GM19397 (cell line): ENCODE measurements around the gene SMC1B.
"Not testable (repeated sequence)": the region's sequence is repeated elsewhere in the genome, so short reads cannot be mapped to it uniquely, and the experiment has no call there.

Source experiments
- ATAC-seq: cut with Tn5 transposase; IDR thresholded peaks from one replicate; pipeline ENCODE4 v1.9.1; 2021; ENCODE audit warnings: mild to moderate bottlenecking, moderate library complexity; ENCODE audit not compliant: unreplicated experiment

The SMC1B gene

GRCh38 chr22:45444168-45444567 lies 30.8 kb upstream of the SMC1B start:
- ATAC-seq, result no peak

- ATAC-seq, result no peak
Measured at GRCh38 chr22:45442116-45442515, 28.7 kb upstream of the SMC1B start.

GRCh38 chr22:45441138-45441537 lies 27.7 kb upstream of the SMC1B start:
- ATAC-seq, result no peak

- not testable (repeated sequence) for ATAC-seq
Measured at GRCh38 chr22:45440688-45441087, 27.3 kb upstream of the SMC1B start.

GRCh38 chr22:45438336-45438735 lies 24.9 kb upstream of the SMC1B start:
- ATAC-seq, result no peak

GRCh38 chr22:45436871-45437517 lies 23.6 kb upstream of the SMC1B start:
- ATAC-seq, result not testable (repeated sequence)

- ATAC-seq, result no peak
Measured at GRCh38 chr22:45435544-45436139, 22.2 kb upstream of the SMC1B start.

GRCh38 chr22:45434981-45435380 lies 21.6 kb upstream of the SMC1B start:
- no peak for ATAC-seq

- no peak for ATAC-seq
Measured at GRCh38 chr22:45430871-45431270, 17.5 kb upstream of the SMC1B start.

- no peak for ATAC-seq
Measured at GRCh38 chr22:45429981-45430775, 16.8 kb upstream of the SMC1B start.

- no peak for ATAC-seq
Measured at GRCh38 chr22:45429424-45429823, 16.0 kb upstream of the SMC1B start.

GRCh38 chr22:45428391-45429385 lies 15.3 kb upstream of the SMC1B start:
- no peak for ATAC-seq

GRCh38 chr22:45427114-45427513 lies 13.7 kb upstream of the SMC1B start:
- no peak for ATAC-seq

- ATAC-seq, result no peak
Measured at GRCh38 chr22:45426387-45426786, 13.0 kb upstream of the SMC1B start.

GRCh38 chr22:45425531-45426265 lies 12.3 kb upstream of the SMC1B start:
- no peak for ATAC-seq

- no peak for ATAC-seq
Measured at GRCh38 chr22:45425101-45425500, 11.7 kb upstream of the SMC1B start.

GRCh38 chr22:45424241-45424731 lies 10.9 kb upstream of the SMC1B start:
- no peak for ATAC-seq

- ATAC-seq, result no peak
Measured at GRCh38 chr22:45423524-45423923, 10.1 kb upstream of the SMC1B start.

- no peak for ATAC-seq
Measured at GRCh38 chr22:45422237-45422983, 9.0 kb upstream of the SMC1B start.
